Measurements from ENCODE around the gene BRPF1. TPM values are rescaled to one million over a fixed set of nuclear protein-coding genes. Genes with fewer than 3 reads are reported as not detected.

BRPF1 gene
- total and polyA plus RNA-seq, 2 donors (not counting 1 experiment from before 2014, with no cell fraction given) = 4.1 to 12.2 TPM

DNA sequence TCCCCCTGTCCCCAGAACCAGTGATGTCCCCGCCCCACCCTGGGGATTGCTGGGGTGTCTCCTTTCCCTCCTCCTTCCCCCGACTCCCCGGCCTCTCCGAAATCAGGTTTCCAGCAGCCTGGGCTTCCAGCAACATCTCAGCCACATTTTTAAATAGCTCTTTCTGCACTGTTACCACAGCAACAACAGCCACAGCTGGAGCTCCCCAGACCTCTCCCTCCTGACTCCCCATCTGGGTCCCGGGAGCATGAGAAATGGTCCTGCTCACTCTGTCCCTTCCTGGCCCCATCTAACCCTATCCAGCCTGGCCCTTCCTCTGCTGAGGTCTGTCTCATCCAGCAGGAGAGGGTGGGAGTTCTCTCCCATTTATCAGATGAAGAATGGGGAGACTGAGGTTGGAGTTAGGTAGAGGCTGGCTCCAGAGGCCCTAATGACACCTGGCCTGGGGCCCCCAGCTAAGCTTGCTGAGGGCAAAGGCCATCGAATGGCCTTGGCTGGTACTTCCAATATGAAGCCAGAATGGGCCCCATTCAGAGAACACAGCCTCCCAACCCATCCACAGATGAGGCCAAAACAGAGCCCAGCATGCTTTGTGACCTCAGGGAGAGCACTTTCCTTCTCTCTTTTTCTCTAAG lies 36.7 kb downstream of the BRPF1 start:
- DNase-seq (ENCODE audit: low read depth in 2 of 2) = no peak
- no peaks in the 10 kb centered on the region for H3K27me3 ChIP-seq (ENCODE audit: control insufficient read depth, insufficient read depth, low read length)
- no peaks in the 10 kb centered on the region for H4K20me1 ChIP-seq (ENCODE audit: control insufficient read depth, extremely low read depth, insufficient read depth, low read length)
- H3K4me2 ChIP-seq (ENCODE audit: extremely low read depth, insufficient read depth, low read length) = peak overlapping the region; percentile 76
- H3K4me3 ChIP-seq (replicated peaks in 1 of 4; ENCODE audit: control extremely low read depth in 1 of 4, insufficient read depth in 1 of 4, low read depth in 3 of 4, low read length in 4 of 4) = peak overlapping the region in 2 of 4 experiments; percentile 78 to 82
- H3K36me3 ChIP-seq (ENCODE audit: control insufficient read depth, insufficient read depth, low read length) = no peaks in the 10 kb centered on the region
- no peak overlapping the region for H3K9ac ChIP-seq (ENCODE audit: insufficient read depth, low read length)
- no peak overlapping the region for H2AFZ ChIP-seq (ENCODE audit: low read length)
- no peak for TF ChIP-seq EZH2 (IDR thresholded peaks at IDR 0.05; ENCODE audit: low read length, missing control alignments)
- TF ChIP-seq, protein P1, sequence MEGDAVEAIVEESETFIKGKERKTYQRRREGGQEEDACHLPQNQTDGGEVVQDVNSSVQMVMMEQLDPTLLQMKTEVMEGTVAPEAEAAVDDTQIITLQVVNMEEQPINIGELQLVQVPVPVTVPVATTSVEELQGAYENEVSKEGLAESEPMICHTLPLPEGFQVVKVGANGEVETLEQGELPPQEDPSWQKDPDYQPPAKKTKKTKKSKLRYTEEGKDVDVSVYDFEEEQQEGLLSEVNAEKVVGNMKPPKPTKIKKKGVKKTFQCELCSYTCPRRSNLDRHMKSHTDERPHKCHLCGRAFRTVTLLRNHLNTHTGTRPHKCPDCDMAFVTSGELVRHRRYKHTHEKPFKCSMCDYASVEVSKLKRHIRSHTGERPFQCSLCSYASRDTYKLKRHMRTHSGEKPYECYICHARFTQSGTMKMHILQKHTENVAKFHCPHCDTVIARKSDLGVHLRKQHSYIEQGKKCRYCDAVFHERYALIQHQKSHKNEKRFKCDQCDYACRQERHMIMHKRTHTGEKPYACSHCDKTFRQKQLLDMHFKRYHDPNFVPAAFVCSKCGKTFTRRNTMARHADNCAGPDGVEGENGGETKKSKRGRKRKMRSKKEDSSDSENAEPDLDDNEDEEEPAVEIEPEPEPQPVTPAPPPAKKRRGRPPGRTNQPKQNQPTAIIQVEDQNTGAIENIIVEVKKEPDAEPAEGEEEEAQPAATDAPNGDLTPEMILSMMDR (conservative IDR thresholded peaks at IDR 0.05 in 1 of 2, IDR thresholded peaks at IDR 0.05 in 1 of 2; ENCODE audit: low read depth in 1 of 2, low read length in 2 of 2) = no peak
- peaks cover 10% of the 10 kb centered on the region for H3K4me1 ChIP-seq (ENCODE audit: control insufficient read depth, extremely low read depth, insufficient read depth, low read length)
- no peaks in the 10 kb centered on the region for H3K9me3 ChIP-seq (ENCODE audit: control insufficient read depth, insufficient read depth, low read depth, low read length)
- H3K27ac ChIP-seq (ENCODE audit: insufficient read depth, low read length) = peak overlapping the region; percentile 26
- peaks cover 8% of the 10 kb centered on the region for H3K79me2 ChIP-seq (ENCODE audit: control insufficient read depth, insufficient read depth, low read length)

GRCh38 chr3:9769012-9769411 lies 37.5 kb downstream of the BRPF1 start:
- no peaks in the 10 kb centered on the region for H4K20me1 ChIP-seq (ENCODE audit: control insufficient read depth, extremely low read depth, insufficient read depth, low read length)
- no peaks in the 10 kb centered on the region for H3K27me3 ChIP-seq (ENCODE audit: control insufficient read depth, insufficient read depth, low read length)
- TF ChIP-seq, protein P1 (conservative IDR thresholded peaks at IDR 0.05 in 1 of 2, IDR thresholded peaks at IDR 0.05 in 1 of 2; ENCODE audit: low read depth in 1 of 2, low read length in 2 of 2) = no peak
- no peak for TF ChIP-seq EZH2 (IDR thresholded peaks at IDR 0.05; ENCODE audit: low read length, missing control alignments)
- H3K9ac ChIP-seq (ENCODE audit: insufficient read depth, low read length) = no peak overlapping the region
- no peak for DNase-seq (ENCODE audit: low read depth in 2 of 2)
- peak overlapping the region; percentile 76 for H3K4me2 ChIP-seq (ENCODE audit: extremely low read depth, insufficient read depth, low read length)
- H3K36me3 ChIP-seq (ENCODE audit: control insufficient read depth, insufficient read depth, low read length) = no peaks in the 10 kb centered on the region
- H3K4me3 ChIP-seq (replicated peaks in 1 of 4; ENCODE audit: control extremely low read depth in 1 of 4, insufficient read depth in 1 of 4, low read depth in 3 of 4, low read length in 4 of 4) = peak overlapping the region; percentile 62 to 82 (median 70)
- peaks cover 10% of the 10 kb centered on the region for H3K4me1 ChIP-seq (ENCODE audit: control insufficient read depth, extremely low read depth, insufficient read depth, low read length)
- H3K27ac ChIP-seq (ENCODE audit: insufficient read depth, low read length) = peak overlapping the region; percentile 26
- H2AFZ ChIP-seq (ENCODE audit: low read length) = no peak overlapping the region
- no peaks in the 10 kb centered on the region for H3K9me3 ChIP-seq (ENCODE audit: control insufficient read depth, insufficient read depth, low read depth, low read length)
- H3K79me2 ChIP-seq (ENCODE audit: control insufficient read depth, insufficient read depth, low read length) = peaks cover 8% of the 10 kb centered on the region

- H3K4me1 ChIP-seq (ENCODE audit: control insufficient read depth, extremely low read depth, insufficient read depth, low read length) = peaks cover 10% of the 10 kb centered on the region
- H3K27me3 ChIP-seq (ENCODE audit: control insufficient read depth, insufficient read depth, low read length) = no peaks in the 10 kb centered on the region
- TF ChIP-seq EZH2 (IDR thresholded peaks at IDR 0.05; ENCODE audit: low read length, missing control alignments) = no peak
- TF ChIP-seq, protein P1 (conservative IDR thresholded peaks at IDR 0.05 in 1 of 2, IDR thresholded peaks at IDR 0.05 in 1 of 2; ENCODE audit: low read depth in 1 of 2, low read length in 2 of 2) = no peak
- peak within 1 kb of the TSS; percentile 46 for H3K27ac ChIP-seq (ENCODE audit: insufficient read depth, low read length)
- no peaks in the 10 kb centered on the region for H3K9me3 ChIP-seq (ENCODE audit: control insufficient read depth, insufficient read depth, low read depth, low read length)
- peak within 1 kb of the TSS; percentile 73 for H2AFZ ChIP-seq (ENCODE audit: low read length)
- peaks cover 8% of the 10 kb centered on the region for H3K79me2 ChIP-seq (ENCODE audit: control insufficient read depth, insufficient read depth, low read length)
- H4K20me1 ChIP-seq (ENCODE audit: control insufficient read depth, extremely low read depth, insufficient read depth, low read length) = no peaks in the 10 kb centered on the region
- DNase-seq (ENCODE audit: low read depth in 2 of 2) = peak; percentile 65 to 69
- H3K4me3 ChIP-seq (replicated peaks in 1 of 4; ENCODE audit: control extremely low read depth in 1 of 4, insufficient read depth in 1 of 4, low read depth in 3 of 4, low read length in 4 of 4) = peak within 1 kb of the TSS; percentile 62 to 82 (median 70)
- H3K4me2 ChIP-seq (ENCODE audit: extremely low read depth, insufficient read depth, low read length) = peak within 1 kb of the TSS; percentile 76
- no peaks in the 10 kb centered on the region for H3K36me3 ChIP-seq (ENCODE audit: control insufficient read depth, insufficient read depth, low read length)
- peak within 1 kb of the TSS; percentile 74 for H3K9ac ChIP-seq (ENCODE audit: insufficient read depth, low read length)
Observed at GRCh38 chr3:9769426-9770275, 38.1 kb downstream of the BRPF1 start, which contains the start of gene CAMK1. TSS of gene CAMK1 (minus strand) at chr3:9769947. CDS start at chr3:9767749, 2,198 bp downstream.
